Heart left ventricle (tissue), 16 donors: ENCODE measurements around the gene NAA50. TPM values are rescaled to one million over a fixed set of nuclear protein-coding genes. Genes with fewer than 3 reads are reported as not detected.

Experiments
- ATAC-seq, 4 donors: fragments of 200-7000 bp; cut with Tn5 transposase; one replicate each; pipeline ENCODE4 v1.9.1; 2020 to 2022; ENCODE audit warnings: moderate library complexity in 4 of 4, mild to moderate bottlenecking in 3 of 4, moderate number of reproducible peaks in 1 of 4
- DNase-seq, 5 donors: peaks; one replicate each; pipeline ENCODE4 v3.0.0-alpha.2; 2020
- H3K27ac ChIP-seq, 12 donors: fragments of 200-600 bp; sonication (generic) in 4 of 12; one replicate each; pipeline versions ENCODE4 v1.5.0 to v1.8.0; 2016 to 2022; ENCODE audit warnings: mild to moderate bottlenecking in 2 of 12
- H3K27me3 ChIP-seq, 9 donors: fragments of 200-600 bp; sonication (generic) in 2 of 9; one replicate each; pipeline versions ENCODE4 v1.5.1 to v1.8.0; 2016 to 2022; ENCODE audit warnings: mild to moderate bottlenecking in 3 of 9
- H3K36me3 ChIP-seq, 9 donors: fragments of 200-600 bp; sonication (generic) in 2 of 9; one replicate each; pipeline versions ENCODE4 v1.5.0 to v1.8.0; 2018 to 2022; ENCODE audit warnings: mild to moderate bottlenecking in 2 of 9
- H3K4me1 ChIP-seq, 12 donors: fragments of 200-600 bp; sonication (generic) in 4 of 12; one replicate each; pipeline versions ENCODE4 v1.5.0 to v1.8.0; 2016 to 2022; ENCODE audit warnings: mild to moderate bottlenecking in 3 of 12
- H3K4me3 ChIP-seq, 12 donors: fragments of 200-600 bp; sonication (generic) in 4 of 12; one replicate each; pipeline versions ENCODE4 v1.5.0 to v1.8.0; 2017 to 2022; ENCODE audit warnings: mild to moderate bottlenecking in 9 of 12, moderate library complexity in 4 of 12
- H3K9me3 ChIP-seq, 12 donors: fragments of 200-600 bp; sonication (generic) in 4 of 12; one replicate each; pipeline versions ENCODE4 v1.5.0 to v1.8.0; 2016 to 2022; ENCODE audit warnings: mild to moderate bottlenecking in 1 of 12
- CTCF ChIP-seq, 12 donors: fragments of 200-600 bp; sonication (generic) in 4 of 12; IDR thresholded peaks; one replicate each; pipeline versions ENCODE4 v1.5.0 to v1.8.0; 2018 to 2022; ENCODE audit warnings: antibody characterized with exemption in 12 of 12, mild to moderate bottlenecking in 5 of 12
- POLR2A ChIP-seq, 2 donors: fragments of 450-650 bp; IDR thresholded peaks; one replicate each; pipeline ENCODE4 v1.6.1; 2017; ENCODE audit warnings: antibody characterized with exemption in 2 of 2, mild to moderate bottlenecking in 2 of 2, moderate library complexity in 2 of 2
- WGBS, 4 donors: extraction: QIAGEN DNeasy Blood & Tissue Kit in 2 of 4; methylation state at CpG; one replicate each; pipeline versions ENCODE4 v1.1.5 to v1.1.7; 2013 to 2018; 5-methylcytosine and 5-hydroxymethylcytosine counted together
- intact Hi-C, 10 donors: fragments of 100-400 bp; cut with DNase I; formaldehyde crosslinking; loops; one replicate each; pipeline versions ENCODE4 v1.11.1 to v1.14.2; 2022
- long read RNA-seq, 3 donors: library from polyadenylated mRNA; unstranded; transcript quantifications; one replicate each; pipeline ENCODE4 v2.0.0, GENCODE V29; 2020 to 2021
- polyA plus RNA-seq, 2 donors: library from polyadenylated mRNA; stranded (reverse); fragments of 200-250 nt; gene quantifications; one replicate each; pipeline ENCODE4 v1.2.3, GENCODE V29; 2013
- total RNA-seq, 9 donors: library from RNA; depleted of rRNA in 2 of 9; stranded (reverse); fragments of >200 nt in 2 of 9; fragmentation: NEBNext Ultra II Directional in 3 of 9; extraction: Animal tissue kit (Norgen Biotek cat#: 25700) in 3 of 9; gene quantifications; one replicate each; pipeline versions ENCODE4 v1.1.0 to v1.2.4, GENCODE V29; 2016 to 2023
- donor health status: ischemic (EF 13 %, LVEDD 7.1; RV severe dilation, severe dysfunction).
- donor health status: healthy with polysubstance abuse.
- donor health status: DM: no; HTN: yes; CAD: no.
- donor health status: DM: no; HTN: no; CAD: no.
- donor health status: ischemic (EF 25% LVEDD 6.9; RV normal size, moderate dysfunction).
- donor health status: ischemic (EF 25% LVEDD 5.7; RV mildly dilated, moderate dysfunction).
- donor health status: healthy.
- donor health status: DM: yes; HTN: yes; CAD: no.
- donor health status: ischemic (EF 35%, LVEDD 5.7; RV mildly dilated, moderate dysfunction).
- donor health status: nonischemic (EF 11% LVEDD 7.7; RV severe dilation, severe dysfunction).
- donor health status: DM: yes; HTN: yes; CAD: no.
- donor health status: PGD.
- donor health status: ischemic (EF 29% LVEDD 5.4; RV normal size, mild dysfunction).
- donor health status: nonischemic (EF 23%, LVEDD 6.1; RV moderate dilation, normal function).

NAA50 gene
- total RNA-seq (100 to 1,000 TPM in 2 of 9 donors, 10 to 100 TPM in 7; 64.0 to 103 (median 77.6) TPM), polyA plus RNA-seq (100 to 1,000 TPM in 1 of 2 donors, 10 to 100 TPM in 1; 15.0 to 147 TPM)
- long read RNA-seq, donor 1, full-length matches to known transcripts = 54 of 63 reads
- long read RNA-seq, donor 1, partial matches to known transcripts = 1 of 63 reads
- long read RNA-seq, donor 1, other reads (novel, unspliced or antisense) = 8 of 63 reads
- long read RNA-seq, donor 2, full-length matches to known transcripts = 142 of 156 reads
- long read RNA-seq, donor 2, partial matches to known transcripts = 3 of 156 reads
- long read RNA-seq, donor 2, other reads (novel, unspliced or antisense) = 11 of 156 reads
- long read RNA-seq, donor 3, full-length matches to known transcripts = 115 of 124 reads
- long read RNA-seq, donor 3, partial matches to known transcripts = 2 of 124 reads
- long read RNA-seq, donor 3, other reads (novel, unspliced or antisense) = 7 of 124 reads

DNA sequence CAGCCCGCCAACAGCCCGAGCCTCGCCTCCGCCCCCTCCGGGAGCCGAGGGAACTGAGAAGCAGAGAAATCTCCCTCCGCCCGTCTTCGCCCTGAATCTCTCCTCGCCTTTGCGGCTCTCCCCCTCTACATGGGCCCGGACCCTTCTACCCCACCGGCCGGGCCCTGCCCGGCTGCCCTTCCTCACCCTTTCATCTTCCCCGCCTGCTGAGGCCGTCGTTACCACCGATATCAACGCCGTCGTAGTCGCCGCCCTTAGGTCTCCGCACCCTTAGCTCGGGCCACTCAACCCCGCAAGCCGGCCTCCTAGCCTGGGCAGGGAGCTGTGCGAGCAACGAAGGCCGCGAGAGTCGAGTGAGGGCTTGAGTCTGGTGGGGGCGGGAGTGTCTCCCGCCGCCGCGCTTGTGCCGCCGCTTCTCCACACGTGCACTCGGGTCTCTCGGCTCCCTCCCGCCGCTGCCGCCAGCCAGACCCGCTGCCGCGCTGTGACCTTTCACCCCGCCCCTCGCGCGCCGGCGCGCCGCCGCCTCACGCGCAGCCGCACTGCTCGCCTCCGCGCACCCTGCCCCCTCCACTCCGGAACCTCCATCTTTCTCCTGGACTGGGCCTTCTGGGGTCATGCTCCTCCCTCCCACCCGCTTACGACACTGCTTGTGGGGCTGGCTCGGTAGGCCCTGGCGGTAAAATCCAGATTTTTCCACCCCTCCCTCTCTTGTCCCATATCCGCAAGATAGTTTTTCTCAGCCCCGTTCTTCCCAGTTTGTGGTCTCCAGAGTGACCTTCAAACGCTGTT, at the start of gene NAA50:
Gene NAA50, minus strand, starts transcription at position 494 of the 792 bp plus-strand sequence. Its CDS starts 300 bp downstream, at position 194.
- no peaks in the 10 kb centered on the region for H3K27me3 ChIP-seq
- intact Hi-C loops = loop anchor here in 7 of 10 donors (1.0 to 10.0 kb wide), 15 partner anchors 36 to 1401 kb away; partner anchors contain the start of genes USF3 (in 5 of the 7), CCDC191 (in 4 of the 7), QTRT2 (in 4 of the 7) and GRAMD1C (in 3 of the 7)
- peaks cover 6 to 71% (median 36%) of the 10 kb centered on the region in 12 donors for H3K4me1 ChIP-seq
- ATAC-seq (peak; percentile 95 to 96 (median 96)), DNase-seq (peak; percentile 95 to 97 (median 96))
- no peaks in the 10 kb centered on the region for H3K9me3 ChIP-seq
- peak within 1 kb of the TSS; percentile 63 to 95 (median 85) for H3K4me3 ChIP-seq
- H3K36me3 ChIP-seq = no peaks in the 10 kb centered on the region
- 0 to 1% (median 0%) methylated on average over 72 of the region's 72 CpGs for WGBS, 4 donors
- peak within 1 kb of the TSS; percentile 94 to 100 (median 98) for H3K27ac ChIP-seq
- peak in 1 of 2 donors; percentile 78 for TF ChIP-seq POLR2A (IDR thresholded peaks at IDR 0.05)
- peak in 1 of 12 donors; percentile 23 for TF ChIP-seq CTCF (IDR thresholded peaks at IDR 0.05)

DNA sequence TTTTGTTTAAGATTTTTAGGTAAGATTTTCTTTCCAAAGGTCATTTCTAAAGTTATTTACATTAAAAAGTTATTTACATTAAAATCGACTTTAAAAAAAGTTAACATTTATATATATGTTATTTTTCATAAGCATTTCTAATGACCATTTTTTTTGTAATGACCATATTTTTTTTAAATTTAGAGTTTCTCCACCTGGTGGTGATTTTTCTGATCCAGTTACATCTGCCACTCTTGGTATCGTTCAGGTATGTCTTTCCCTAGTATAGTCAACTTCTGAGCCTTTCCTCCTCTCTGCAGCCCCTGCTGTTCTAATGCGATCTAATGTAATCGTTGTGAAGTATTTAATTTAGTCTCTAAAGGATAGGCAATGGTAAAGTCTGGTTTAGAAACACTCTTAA, 49.6 kb upstream of the NAA50 start:
- Histone ChIP-seq H3K27ac (no peak overlapping the region), H3K4me3 (no peak overlapping the region), H3K4me1 (no peaks in the 10 kb centered on the region), H3K36me3 (peaks cover 0 to 100% (median 90%) of the 10 kb centered on the region in 9 donors), H3K9me3 (no peaks in the 10 kb centered on the region), H3K27me3 (no peaks in the 10 kb centered on the region)
- ATAC-seq = no peak
- WGBS, 4 donors = 90 to 92% (median 91%) methylated on average over 4 of the region's 4 CpGs
- no peak for DNase-seq
- no peak for TF ChIP-seq CTCF (IDR thresholded peaks at IDR 0.05)
- no peak for TF ChIP-seq POLR2A (IDR thresholded peaks at IDR 0.05)
- intact Hi-C loops = no loop called here

DNA sequence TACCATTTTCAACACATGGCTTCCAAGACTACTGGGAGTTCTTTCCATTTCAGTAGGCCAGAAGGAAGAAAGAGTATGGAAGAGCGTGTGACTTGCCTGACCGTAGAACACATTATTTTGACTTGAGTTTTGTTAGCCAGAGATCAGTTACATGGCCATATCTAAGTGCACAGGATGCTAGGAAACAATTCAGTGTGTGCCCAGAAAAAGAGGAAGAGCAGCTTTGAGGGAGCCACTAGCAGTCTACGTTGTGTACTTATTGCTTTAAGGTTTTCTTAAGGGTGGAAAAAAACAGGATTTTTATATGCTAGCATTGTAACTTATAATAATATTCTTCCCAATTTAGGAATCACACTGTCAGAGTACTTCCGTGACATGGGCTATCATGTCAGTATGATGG, 48.5 kb upstream of the NAA50 start:
- no peaks in the 10 kb centered on the region for H3K4me1 ChIP-seq
- H3K9me3 ChIP-seq = no peaks in the 10 kb centered on the region
- WGBS, 4 donors = 91 to 92% (median 92%) methylated on average over 4 of the region's 4 CpGs
- intact Hi-C loops = no loop called here
- no peak overlapping the region for H3K4me3 ChIP-seq
- ATAC-seq (no peak), DNase-seq (no peak)
- no peak overlapping the region for H3K27ac ChIP-seq
- H3K36me3 ChIP-seq = peaks cover 0 to 100% (median 89%) of the 10 kb centered on the region in 9 donors
- no peak for TF ChIP-seq CTCF (IDR thresholded peaks at IDR 0.05)
- no peak for TF ChIP-seq POLR2A (IDR thresholded peaks at IDR 0.05)
- no peaks in the 10 kb centered on the region for H3K27me3 ChIP-seq

DNA sequence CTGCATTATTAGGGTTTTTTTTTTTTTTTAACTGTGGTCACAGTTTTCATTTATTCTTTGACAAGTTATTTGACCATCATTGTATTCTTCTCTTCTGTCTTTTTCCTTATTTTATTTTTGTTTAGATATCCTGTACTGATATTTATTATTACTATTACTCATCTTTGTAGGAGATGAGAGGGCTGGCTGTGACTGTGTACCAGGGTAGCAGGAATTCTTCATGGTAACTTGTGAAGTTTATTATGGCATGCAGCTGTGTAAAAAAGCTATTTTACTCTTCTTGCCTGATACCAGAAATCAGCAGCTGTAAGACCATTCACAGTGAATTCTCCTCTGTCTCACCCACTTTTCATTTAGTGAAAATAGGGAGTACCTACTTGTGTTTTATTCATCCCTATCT, 45.3 kb upstream of the NAA50 start:
- no peak overlapping the region for H3K4me3 ChIP-seq
- H3K36me3 ChIP-seq = peaks cover 0 to 100% (median 88%) of the 10 kb centered on the region in 9 donors
- ATAC-seq (no peak), DNase-seq (no peak)
- intact Hi-C loops = no loop called here
- H3K9me3 ChIP-seq = no peaks in the 10 kb centered on the region
- no peak overlapping the region for H3K27ac ChIP-seq
- H3K4me1 ChIP-seq = no peaks in the 10 kb centered on the region
- TF ChIP-seq CTCF (IDR thresholded peaks at IDR 0.05) (no peak), POLR2A (IDR thresholded peaks at IDR 0.05) (no peak)
- no peaks in the 10 kb centered on the region for H3K27me3 ChIP-seq
